HEK293 (cell line): ENCODE results near the gene CASP7.

Experiments
- BCL11A ChIP-seq: fragments of 450-650 bp; formaldehyde crosslinking; IDR thresholded peaks from 2 replicates; pipeline ENCODE4 v1.5.1; 2016; ENCODE audit warnings: low read depth, missing biosample characterization, missing genetic modification characterization
- GLIS1 ChIP-seq: fragments of 450-650 bp; formaldehyde crosslinking; IDR thresholded peaks from 2 replicates; pipeline ENCODE4 v1.5.1; 2016; ENCODE audit warnings: missing biosample characterization, missing genetic modification characterization
- KLF16 ChIP-seq: fragments of 450-650 bp; formaldehyde crosslinking; IDR thresholded peaks from 2 replicates; pipeline ENCODE4 v1.5.1; 2017; ENCODE audit warnings: missing biosample characterization, missing genetic modification characterization
- KLF17 ChIP-seq: fragments of 450-650 bp; formaldehyde crosslinking; IDR thresholded peaks from 2 replicates; pipeline ENCODE4 v1.5.1; 2016; ENCODE audit warnings: missing biosample characterization, missing genetic modification characterization
- KLF8 ChIP-seq: fragments of 450-650 bp; formaldehyde crosslinking; IDR thresholded peaks from 2 replicates; pipeline ENCODE4 v1.5.1; 2016; ENCODE audit warnings: missing biosample characterization, missing genetic modification characterization
- PATZ1 ChIP-seq: fragments of 450-650 bp; formaldehyde crosslinking; IDR thresholded peaks from 2 replicates; pipeline ENCODE4 v1.5.1; 2016; ENCODE audit warnings: missing biosample characterization, missing genetic modification characterization
- REPIN1 ChIP-seq: fragments of 450-650 bp; formaldehyde crosslinking; IDR thresholded peaks from 2 replicates; pipeline ENCODE4 v1.5.1; 2017; ENCODE audit warnings: missing biosample characterization, missing genetic modification characterization, low read depth
- REST ChIP-seq: fragments of 450-650 bp; formaldehyde crosslinking; IDR thresholded peaks from 2 replicates; pipeline ENCODE4 v1.5.1; 2016; ENCODE audit warnings: missing biosample characterization, missing genetic modification characterization
- SP3 ChIP-seq: fragments of 450-650 bp; formaldehyde crosslinking; IDR thresholded peaks from 2 replicates; pipeline ENCODE4 v1.5.1; 2016; ENCODE audit warnings: missing biosample characterization, missing genetic modification characterization
- ZBTB17 ChIP-seq: fragments of 450-650 bp; formaldehyde crosslinking; IDR thresholded peaks from 2 replicates; pipeline ENCODE4 v1.5.1; 2016; ENCODE audit warnings: missing biosample characterization, missing genetic modification characterization
- ZBTB48 ChIP-seq: fragments of 450-650 bp; formaldehyde crosslinking; IDR thresholded peaks from 2 replicates; pipeline ENCODE4 v1.5.1; 2016; ENCODE audit warnings: missing biosample characterization, missing genetic modification characterization
- ZBTB8A ChIP-seq: fragments of 450-650 bp; formaldehyde crosslinking; IDR thresholded peaks from 2 replicates; pipeline ENCODE4 v1.5.1; 2016; ENCODE audit warnings: missing biosample characterization, missing genetic modification characterization
- ZFP37 ChIP-seq: fragments of 450-650 bp; formaldehyde crosslinking; IDR thresholded peaks from 2 replicates; pipeline ENCODE4 v1.5.1; 2016; ENCODE audit warnings: missing biosample characterization, missing genetic modification characterization
- ZIC2 ChIP-seq: fragments of 450-650 bp; formaldehyde crosslinking; IDR thresholded peaks from 2 replicates; pipeline ENCODE4 v1.5.1; 2016; ENCODE audit warnings: missing biosample characterization, missing genetic modification characterization
- ZNF114 ChIP-seq: fragments of 450-650 bp; formaldehyde crosslinking; IDR thresholded peaks from 2 replicates; pipeline ENCODE4 v1.5.0; 2017; ENCODE audit warnings: missing biosample characterization, missing genetic modification characterization
- ZNF169 ChIP-seq: fragments of 450-650 bp; formaldehyde crosslinking; IDR thresholded peaks from 2 replicates; pipeline ENCODE4 v1.5.1; 2016; ENCODE audit warnings: missing biosample characterization, missing genetic modification characterization
- ZNF174 ChIP-seq: fragments of 450-650 bp; formaldehyde crosslinking; IDR thresholded peaks from 2 replicates; pipeline ENCODE4 v1.5.0; 2017; ENCODE audit warnings: missing biosample characterization, mild to moderate bottlenecking, missing genetic modification characterization
- ZNF274 ChIP-seq, 2 experiments: fragments of 200-500 bp in 1 of 2; fragments of 450-650 bp in 1 of 2; sonication (Bioruptor generic) in 1 of 2; formaldehyde crosslinking in 1 of 2; IDR thresholded peaks; 2 replicates each; pipeline versions ENCODE4 v1.5.1 to v1.6.1; 2014 to 2016; ENCODE audit warnings: borderline replicate concordance in 1 of 2, inconsistent platforms in 1 of 2, low read length in 1 of 2, missing biosample characterization in 1 of 2, missing genetic modification characterization in 1 of 2
- ZNF324 ChIP-seq: fragments of 450-650 bp; formaldehyde crosslinking; IDR thresholded peaks from 2 replicates; pipeline ENCODE4 v1.5.1; 2016; ENCODE audit warnings: missing biosample characterization, missing genetic modification characterization
- ZNF366 ChIP-seq: fragments of 450-650 bp; formaldehyde crosslinking; conservative IDR thresholded peaks from 2 replicates; pipeline ENCODE4 v1.5.1; 2016; ENCODE audit warnings: missing biosample characterization, missing genetic modification characterization
- ZNF394 ChIP-seq: fragments of 450-650 bp; formaldehyde crosslinking; IDR thresholded peaks from 2 replicates; pipeline ENCODE4 v1.5.1; 2016; ENCODE audit warnings: missing biosample characterization, missing genetic modification characterization, mild to moderate bottlenecking, moderate library complexity, borderline replicate concordance
- ZNF416 ChIP-seq: fragments of 450-650 bp; formaldehyde crosslinking; IDR thresholded peaks from 2 replicates; pipeline ENCODE4 v1.5.1; 2016; ENCODE audit warnings: missing biosample characterization, missing genetic modification characterization
- ZNF426 ChIP-seq: fragments of 450-650 bp; formaldehyde crosslinking; IDR thresholded peaks from 2 replicates; pipeline ENCODE4 v1.5.1; 2017; ENCODE audit warnings: missing biosample characterization, missing genetic modification characterization, mild to moderate bottlenecking, inconsistent platforms, moderate library complexity
- ZNF560 ChIP-seq: fragments of 450-650 bp; formaldehyde crosslinking; IDR thresholded peaks from 2 replicates; pipeline ENCODE4 v1.5.1; 2017; ENCODE audit warnings: missing biosample characterization, missing genetic modification characterization, borderline replicate concordance
- ZNF580 ChIP-seq: fragments of 450-650 bp; formaldehyde crosslinking; IDR thresholded peaks from 2 replicates; pipeline ENCODE4 v1.5.1; 2016; ENCODE audit warnings: missing biosample characterization, missing genetic modification characterization
- ZNF629 ChIP-seq: fragments of 450-650 bp; formaldehyde crosslinking; IDR thresholded peaks from 2 replicates; pipeline ENCODE4 v1.5.1; 2017; ENCODE audit warnings: missing biosample characterization, missing genetic modification characterization
- ZNF660 ChIP-seq: fragments of 450-650 bp; IDR thresholded peaks from 2 replicates; pipeline ENCODE4 v1.5.1; 2018; ENCODE audit warnings: missing biosample characterization, mild to moderate bottlenecking, missing genetic modification characterization
- ZNF692 ChIP-seq: fragments of 450-650 bp; formaldehyde crosslinking; IDR thresholded peaks from 2 replicates; pipeline ENCODE4 v1.5.1; 2016; ENCODE audit warnings: missing biosample characterization, missing genetic modification characterization
- ZNF76 ChIP-seq: fragments of 450-650 bp; formaldehyde crosslinking; IDR thresholded peaks from 2 replicates; pipeline ENCODE4; 2016; ENCODE audit warnings: low read depth, missing biosample characterization, missing genetic modification characterization, borderline replicate concordance
- ZNF785 ChIP-seq: fragments of 450-650 bp; formaldehyde crosslinking; IDR thresholded peaks from 2 replicates; pipeline ENCODE4 v1.5.1; 2016; ENCODE audit warnings: missing biosample characterization, missing genetic modification characterization
- ZNF843 ChIP-seq: fragments of 450-650 bp; formaldehyde crosslinking; IDR thresholded peaks from 2 replicates; pipeline ENCODE4 v1.5.1; 2016; ENCODE audit warnings: missing biosample characterization, missing genetic modification characterization
- ZXDB ChIP-seq: fragments of 450-650 bp; formaldehyde crosslinking; IDR thresholded peaks from 2 replicates; pipeline ENCODE4 v1.5.1; 2016; ENCODE audit warnings: missing biosample characterization, missing genetic modification characterization

Gene CASP7

GRCh38 chr10:113679463-113680189 lies at the start of gene CASP7 (continued):
- TF ChIP-seq ZNF366 (tag by site-specific recombination) = peak; percentile 19; the same call in 1 of the 2 replicates
- 0 out of 2 replicates have a peak, but pooled peaks have one; percentile 6 for TF ChIP-seq ZFP37 (tag by site-specific recombination)
- TF ChIP-seq ZNF324 (tag by site-specific recombination) = peak; percentile 51; the same call in 1 of the 2 replicates
- TF ChIP-seq ZNF169 (tag by site-specific recombination) = no peak
- no peak; the same call in 1 of the 2 replicates for TF ChIP-seq KLF17 (tag by site-specific recombination)
- TF ChIP-seq GLIS1 = peak; percentile 37
- peak; percentile 82 for TF ChIP-seq ZBTB48 (tag by site-specific recombination)
- peak; percentile 76 for TF ChIP-seq ZNF76 (tag by site-specific recombination)
- TF ChIP-seq ZNF560 (tag by site-specific recombination) = no peak
- TF ChIP-seq ZXDB (tag by site-specific recombination) = peak; percentile 96
- no peak; the same call in 1 of the 2 replicates for TF ChIP-seq BCL11A
- TF ChIP-seq PATZ1 (tag by site-specific recombination) = peak; percentile 76
- TF ChIP-seq ZIC2 (tag by site-specific recombination) = peak; percentile 7; the same call in 1 of the 2 replicates
- no peak for TF ChIP-seq ZNF785 (tag by site-specific recombination)
- peak; percentile 47; the same call in 1 of the 2 replicates for TF ChIP-seq ZNF843
- peak; percentile 86 for TF ChIP-seq ZBTB8A
- TF ChIP-seq ZNF274 (IDR thresholded peaks at IDR 0.05; ENCODE audit: low read length) = no peak
- no peak for TF ChIP-seq ZNF274 (tag by site-specific recombination; IDR thresholded peaks at IDR 0.05; ENCODE audit: borderline replicate concordance)
- TF ChIP-seq ZNF629 (tag by site-specific recombination) = peak; percentile 63
- no peak; the same call in none of the 2 replicates for TF ChIP-seq ZNF394 (tag by site-specific recombination)
- peak; percentile 97 for TF ChIP-seq KLF8
- TF ChIP-seq ZBTB17 (tag by site-specific recombination) = peak; percentile 87
- TF ChIP-seq ZNF692 (tag by site-specific recombination) = peak; percentile 72; the same call in 1 of the 2 replicates
- TF ChIP-seq ZNF426 (tag by site-specific recombination) = no peak
- no peak for TF ChIP-seq ZNF114 (tag by site-specific recombination)
- TF ChIP-seq REPIN1 (tag by site-specific recombination) = peak; percentile 33
- peak; percentile 85 for TF ChIP-seq ZNF660 (tag by site-specific recombination)
- TF ChIP-seq SP3 (tag by site-specific recombination) = peak; percentile 80
- TF ChIP-seq ZNF416 (tag by site-specific recombination) = no peak
- peak; percentile 52 for TF ChIP-seq KLF16 (tag by site-specific recombination)
- TF ChIP-seq ZNF174 (tag by site-specific recombination) = no peak
- 0 out of 2 replicates have a peak, but pooled peaks have one; percentile 19 for TF ChIP-seq ZNF580
- no peak for TF ChIP-seq REST (tag by site-specific recombination)
